NT2/D1 (cell line): Measurements from ENCODE around the gene LRRC23.
"Not testable (repeated sequence)": the region's sequence is repeated elsewhere in the genome, so short reads cannot be mapped to it uniquely, and the experiment has no call there.

Experiments
- SUZ12 ChIP-seq: IDR thresholded peaks from 2 replicates; pipeline ENCODE4 v1.6.1; 2011; ENCODE audit not compliant: insufficient read length, insufficient read depth; ENCODE audit errors: extremely low read depth
- YY1 ChIP-seq: IDR thresholded peaks from 2 replicates; pipeline ENCODE4 v1.6.1; 2011; ENCODE audit not compliant: insufficient read length, insufficient read depth
- ZNF274 ChIP-seq: IDR thresholded peaks from 2 replicates; pipeline ENCODE4 v1.6.1; 2011; ENCODE audit warnings: mild to moderate bottlenecking, low read depth, low read length

GRCh38 chr12:6870304-6870703 is 34.3 kb upstream of the LRRC23 start:
- not testable (repeated sequence) for TF ChIP-seq YY1, SUZ12, ZNF274
